DMS114 treated with DMSO at 0.1 percent for 48 hours (cell line): ENCODE data around the gene OGN.
"Not testable (repeated sequence)": the region's sequence is repeated elsewhere in the genome, so short reads cannot be mapped to it uniquely, and the experiment has no call there.

Experiments used
- DNase-seq: peaks from one replicate; lab custom pipeline; 2025; ENCODE audit not compliant: unreplicated experiment; lab: John Stamatoyannopoulos, UW

OGN gene, protein sequence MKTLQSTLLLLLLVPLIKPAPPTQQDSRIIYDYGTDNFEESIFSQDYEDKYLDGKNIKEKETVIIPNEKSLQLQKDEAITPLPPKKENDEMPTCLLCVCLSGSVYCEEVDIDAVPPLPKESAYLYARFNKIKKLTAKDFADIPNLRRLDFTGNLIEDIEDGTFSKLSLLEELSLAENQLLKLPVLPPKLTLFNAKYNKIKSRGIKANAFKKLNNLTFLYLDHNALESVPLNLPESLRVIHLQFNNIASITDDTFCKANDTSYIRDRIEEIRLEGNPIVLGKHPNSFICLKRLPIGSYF

DNA sequence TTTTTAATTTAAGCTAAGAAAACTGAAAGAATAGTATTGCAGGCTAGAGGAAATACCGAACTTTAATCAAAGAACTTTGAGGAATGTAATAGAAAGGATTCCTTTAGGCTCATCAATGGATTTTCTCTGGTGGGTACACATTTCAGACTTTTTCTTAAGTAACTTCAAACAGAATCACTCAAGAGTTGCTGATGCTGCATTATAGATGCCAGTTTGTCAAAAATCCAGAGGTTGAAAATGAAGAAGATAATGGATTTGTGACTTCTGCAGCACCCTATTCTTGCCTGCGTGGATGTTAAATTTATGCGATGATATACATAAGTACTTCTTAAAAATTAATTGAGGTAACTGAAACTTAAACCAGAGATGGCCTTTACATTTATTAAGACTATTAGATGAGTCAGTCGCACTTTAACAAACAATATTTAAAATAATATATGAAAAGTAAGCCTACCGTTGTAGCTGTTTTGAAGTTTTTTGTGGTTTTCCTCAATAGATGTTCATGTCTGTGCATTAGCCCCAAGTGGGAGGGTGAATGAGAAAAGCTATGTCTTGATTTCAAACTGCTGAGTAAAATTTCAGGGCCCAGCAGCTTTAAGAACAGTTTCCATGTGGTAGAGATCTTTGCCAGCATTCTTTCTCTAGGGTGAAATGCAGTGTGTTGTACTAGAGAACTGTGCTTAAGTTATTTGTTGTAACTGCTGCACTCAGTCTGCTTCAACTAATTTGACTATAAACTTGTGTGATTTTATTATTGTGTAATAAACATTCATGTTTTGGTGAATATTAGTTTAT is at the start of gene OGN:
Gene OGN (minus strand): TSS at position 537 of the 795 bp plus-strand sequence. CDS start 1,171 bp downstream, outside the sequence.
- DNase-seq, result no peak

DNA sequence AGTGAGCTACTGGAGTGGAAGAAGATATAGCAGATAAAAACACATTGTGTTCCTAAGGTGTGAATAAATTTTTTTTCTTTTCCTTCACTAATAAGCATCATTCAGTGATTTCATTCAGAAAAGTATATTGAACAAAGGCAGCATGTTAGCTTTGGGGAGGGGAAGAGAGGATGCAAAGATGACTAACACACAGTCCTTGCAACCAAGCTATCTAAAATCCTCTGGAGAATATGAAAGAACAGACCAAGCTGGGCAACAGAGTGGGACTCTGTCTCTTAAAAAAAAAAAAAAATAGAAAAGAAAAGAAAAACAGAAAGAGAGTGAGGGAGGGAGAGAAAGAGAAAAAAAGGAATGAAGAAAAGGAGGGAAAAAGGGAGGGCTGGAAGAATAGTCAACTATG is 42.2 kb upstream of the OGN start:
- DNase-seq, result no peak

DNA sequence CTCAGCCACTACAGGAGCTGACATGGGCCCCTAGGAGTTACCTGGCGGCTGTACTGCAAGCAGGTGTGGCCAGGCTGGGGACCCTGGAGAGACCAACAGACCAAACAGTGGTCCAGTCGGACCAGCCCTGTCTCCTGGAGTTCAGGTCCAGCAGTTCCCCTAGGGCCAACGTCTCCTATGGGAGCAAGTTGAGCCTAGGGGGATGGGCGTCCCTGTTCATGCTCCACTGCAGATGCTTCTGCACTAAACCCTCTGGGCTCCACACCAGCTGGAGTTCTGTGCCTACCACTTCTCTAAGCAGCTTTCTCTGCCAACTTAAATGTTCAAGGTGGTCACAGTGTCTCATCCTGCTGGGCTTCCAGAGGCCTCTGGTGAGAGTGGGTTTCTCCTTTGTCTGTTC is 40.5 kb upstream of the OGN start:
- no peak for DNase-seq

DNA sequence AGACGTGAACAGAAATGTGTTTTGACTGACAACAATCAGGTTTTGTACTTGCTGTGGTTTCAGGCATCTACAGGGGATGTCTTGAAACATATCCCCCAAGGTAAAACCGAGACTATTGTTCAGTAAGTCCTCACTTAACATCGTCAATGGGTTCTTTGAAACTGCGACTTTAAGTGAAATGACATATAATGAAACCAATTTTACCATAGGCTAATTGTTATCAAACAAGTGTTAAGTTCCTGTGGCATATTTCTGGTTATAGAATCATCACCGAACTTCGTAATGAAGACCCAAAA is 36.3 kb upstream of the OGN start:
- DNase-seq, result no peak

DNA sequence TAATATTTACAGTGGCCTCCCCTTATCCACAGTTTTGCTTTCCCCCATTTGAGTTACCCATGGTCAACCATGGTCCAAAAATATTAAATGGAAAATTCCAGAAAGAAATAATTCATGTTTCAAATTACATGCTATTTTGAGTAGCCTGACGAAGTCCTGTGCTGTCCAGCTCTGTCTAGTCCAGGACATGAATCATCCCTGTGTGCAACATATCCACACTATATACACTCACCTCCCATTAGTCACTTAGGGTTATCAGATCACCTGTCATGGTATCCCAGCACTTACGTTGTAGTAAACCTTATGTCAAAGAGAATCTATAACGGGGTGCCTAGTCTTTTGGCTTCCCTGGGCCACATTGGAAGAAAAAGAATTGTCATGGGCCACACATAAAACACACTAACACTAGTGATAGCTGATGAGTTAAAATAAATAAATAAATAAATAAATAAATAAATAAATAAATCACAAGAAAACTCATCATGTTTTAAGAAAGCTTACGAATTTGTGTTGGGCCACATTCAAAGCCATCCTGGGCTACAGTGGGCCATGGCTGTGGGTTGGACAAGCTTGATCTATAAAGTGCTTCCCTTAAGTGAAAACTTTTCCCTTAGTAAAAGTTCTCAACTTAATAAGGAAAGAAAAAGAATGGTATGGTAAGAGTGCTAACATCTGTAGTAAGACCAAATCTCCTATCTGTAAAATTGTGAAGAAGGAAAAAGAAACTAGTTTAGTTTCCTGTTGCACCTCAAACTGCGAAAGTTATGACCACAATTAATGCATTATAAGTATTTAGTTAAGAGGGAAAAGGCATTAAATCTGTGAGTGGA is 35.8 kb upstream of the OGN start:
- DNase-seq, result no peak

DNA sequence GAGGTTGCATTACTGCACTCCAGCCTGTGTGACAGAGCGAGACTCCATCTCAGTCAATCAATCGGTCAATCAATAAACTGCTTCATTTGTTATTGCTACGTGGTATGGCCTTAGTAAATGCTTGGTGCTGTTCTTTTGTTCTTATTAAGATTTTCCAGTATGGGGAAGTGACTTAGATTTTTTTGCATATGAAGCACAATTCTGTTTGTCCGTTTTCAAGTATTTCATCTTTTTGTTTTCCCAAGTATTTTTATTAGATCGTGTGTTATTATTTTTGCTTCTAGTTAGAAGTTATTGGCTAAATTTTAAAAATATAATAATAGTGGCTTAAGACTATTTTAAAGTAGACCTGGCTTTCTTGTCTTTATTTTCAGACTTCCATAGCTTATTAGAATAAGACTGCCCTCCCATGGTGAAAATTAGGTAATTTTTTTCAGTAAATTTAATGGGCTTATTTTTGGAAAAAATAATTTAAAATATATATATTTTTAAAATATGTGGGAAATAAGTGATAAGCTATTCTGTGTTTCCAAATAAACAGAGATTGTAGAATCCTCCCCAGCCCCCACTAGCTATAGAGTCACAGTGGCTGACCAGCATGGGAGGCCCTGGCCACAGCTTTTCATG is 34.6 kb upstream of the OGN start:
- no peak for DNase-seq

DNA sequence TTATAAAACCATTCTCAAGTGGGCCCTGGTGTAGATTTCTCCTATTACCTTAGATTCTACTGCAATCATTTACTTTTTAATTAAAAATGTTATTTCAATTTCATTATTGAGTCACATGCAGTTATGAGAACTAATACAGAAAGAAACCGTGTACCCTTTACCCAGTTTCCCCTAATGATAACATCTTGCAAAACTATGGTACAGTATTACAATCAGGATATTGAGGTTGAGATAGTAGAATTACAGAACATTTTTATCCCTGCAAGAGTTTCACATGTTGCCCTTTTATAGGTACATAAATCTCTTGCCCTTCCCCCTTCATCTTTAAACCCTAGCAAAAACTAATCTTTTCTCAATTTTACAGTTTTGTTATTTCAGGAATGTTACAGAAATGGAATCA is 30.9 kb upstream of the OGN start:
- no peak for DNase-seq

DNA sequence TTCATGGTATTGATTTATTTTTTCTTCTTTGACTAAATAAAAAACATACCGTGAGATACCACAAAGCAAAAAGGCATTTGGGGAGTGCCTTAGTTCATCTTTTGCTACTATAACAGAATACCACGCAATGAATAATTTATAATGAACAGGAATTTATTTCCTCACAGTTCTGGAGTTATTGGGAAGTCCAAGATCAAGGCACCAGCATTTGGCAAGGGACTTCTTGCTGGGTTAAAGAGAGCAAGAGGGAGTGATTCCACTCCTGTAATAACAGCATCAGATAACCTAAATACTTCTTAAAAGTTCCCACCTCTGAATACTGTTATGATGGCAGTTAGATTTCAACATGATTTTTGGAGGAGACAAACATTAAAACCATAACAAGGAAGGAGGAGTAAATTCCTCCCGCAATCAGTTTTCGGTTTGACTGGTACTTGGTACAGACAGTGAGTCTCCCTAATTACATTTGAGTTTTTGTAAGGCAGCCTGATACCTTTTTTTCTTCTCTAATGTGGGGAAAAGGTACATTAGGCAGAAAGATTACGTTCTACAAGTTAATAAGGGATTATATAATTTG is 28.7 kb upstream of the OGN start:
- no peak for DNase-seq

DNA sequence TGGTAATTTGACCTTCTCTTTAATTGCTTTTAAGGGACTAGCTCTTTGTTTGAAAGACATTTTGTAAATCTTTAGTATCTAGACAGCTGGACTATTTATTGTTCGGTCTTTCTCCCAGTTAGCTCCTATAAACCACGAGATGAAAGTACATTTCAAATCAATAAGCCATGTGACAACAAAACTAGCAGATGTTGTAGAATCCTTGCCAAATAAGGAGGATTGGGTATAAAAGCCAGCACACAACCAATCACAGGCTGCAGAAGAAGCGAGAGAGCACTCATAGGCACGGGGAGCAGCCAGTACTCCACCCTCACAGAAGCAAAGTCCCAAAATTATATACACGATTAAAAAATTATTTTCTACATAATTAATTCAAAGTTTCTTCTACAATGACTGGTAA is 28.0 kb upstream of the OGN start:
- no peak for DNase-seq

DNA sequence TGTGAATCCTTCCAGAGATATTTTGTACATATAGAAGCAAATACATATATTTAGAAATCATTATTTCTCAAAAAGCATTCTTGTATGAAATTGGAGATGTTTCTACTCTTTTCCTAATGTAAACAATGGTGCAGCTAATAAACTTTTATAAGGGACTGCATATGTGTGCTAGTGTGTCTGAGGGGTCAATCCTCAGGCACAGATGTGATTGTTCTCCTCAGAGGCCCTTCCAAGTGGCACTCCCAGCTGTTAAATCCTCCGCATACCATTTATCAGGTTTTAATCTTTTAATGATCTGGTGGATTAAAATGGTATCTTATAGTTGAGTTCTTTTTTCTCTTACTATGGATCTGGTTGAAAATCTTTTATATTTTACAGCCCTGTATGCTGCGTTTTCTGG is 25.5 kb upstream of the OGN start:
- no peak for DNase-seq

DNA sequence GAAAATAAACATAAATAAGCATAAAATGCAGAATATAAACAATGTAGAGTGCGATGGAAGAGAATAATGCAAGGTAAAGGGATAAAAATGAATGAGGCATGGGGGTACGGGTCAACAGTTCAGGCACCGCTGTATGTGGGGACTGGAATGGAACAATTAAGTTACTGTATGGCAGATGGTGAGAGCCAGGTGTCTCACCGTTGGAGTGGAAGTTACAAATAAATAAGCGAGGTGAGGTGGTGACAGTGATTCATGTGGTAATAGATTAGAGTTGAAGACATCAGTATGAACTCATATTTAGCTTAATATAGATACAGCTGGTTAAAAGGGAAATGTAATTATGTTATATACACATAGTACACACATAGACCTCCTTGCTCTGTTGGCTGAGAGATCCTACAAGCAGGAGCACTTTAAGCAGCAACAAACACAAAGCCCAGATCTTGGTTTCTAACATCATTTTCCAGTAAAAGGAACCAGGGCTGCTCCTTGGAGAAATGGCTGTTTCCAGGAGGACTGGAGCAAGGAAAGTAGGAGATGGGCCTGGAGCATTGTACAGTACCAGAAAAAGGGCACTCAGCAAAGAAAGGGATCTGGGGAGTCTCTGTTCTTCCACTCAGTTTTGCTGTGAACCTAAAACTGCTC is 22.2 kb upstream of the OGN start:
- no peak for DNase-seq

DNA sequence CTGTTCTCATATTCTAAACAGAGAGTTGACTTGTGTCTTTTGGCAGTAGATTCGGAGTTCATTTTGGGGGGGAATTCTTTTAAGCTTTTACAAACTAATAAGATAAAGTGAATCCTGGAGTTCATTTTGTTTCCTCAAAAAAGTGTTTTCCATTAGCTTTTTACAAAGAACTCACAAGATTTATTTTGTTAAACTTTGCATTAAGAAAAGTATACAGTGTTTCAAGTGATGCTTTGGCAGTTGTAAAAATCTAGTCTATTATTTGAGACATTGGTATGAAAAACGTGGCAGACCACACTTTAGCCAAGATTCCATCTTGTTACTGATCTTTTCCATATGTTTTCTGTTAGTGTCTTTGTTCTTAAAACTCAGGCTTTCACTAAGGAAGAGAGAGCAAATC is 21.1 kb upstream of the OGN start:
- no peak for DNase-seq

DNA sequence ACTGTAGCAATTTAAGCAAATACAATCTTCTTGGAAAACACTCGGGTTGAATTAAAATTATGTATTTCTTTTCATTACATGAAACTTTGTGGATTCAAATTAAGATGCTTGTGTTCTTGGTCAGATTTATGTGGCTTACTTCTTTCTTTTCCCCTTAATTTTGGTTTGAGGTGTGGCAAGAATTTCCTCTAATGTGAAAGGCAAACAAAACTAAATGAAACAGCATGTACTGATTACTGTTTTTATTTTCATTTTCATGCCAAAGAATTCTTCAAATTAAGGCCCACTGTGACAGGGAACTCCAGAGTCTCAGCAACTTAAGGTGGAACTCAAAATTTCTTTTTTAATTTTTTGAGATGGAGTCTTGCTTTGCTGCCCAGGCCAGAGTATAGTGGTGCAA is 20.0 kb upstream of the OGN start, which contains the start of gene OMD:
Gene OMD (minus strand): TSS at position 132 of the 400 bp plus-strand sequence. CDS start 6,913 bp downstream, outside the sequence.
- DNase-seq, result no peak

DNA sequence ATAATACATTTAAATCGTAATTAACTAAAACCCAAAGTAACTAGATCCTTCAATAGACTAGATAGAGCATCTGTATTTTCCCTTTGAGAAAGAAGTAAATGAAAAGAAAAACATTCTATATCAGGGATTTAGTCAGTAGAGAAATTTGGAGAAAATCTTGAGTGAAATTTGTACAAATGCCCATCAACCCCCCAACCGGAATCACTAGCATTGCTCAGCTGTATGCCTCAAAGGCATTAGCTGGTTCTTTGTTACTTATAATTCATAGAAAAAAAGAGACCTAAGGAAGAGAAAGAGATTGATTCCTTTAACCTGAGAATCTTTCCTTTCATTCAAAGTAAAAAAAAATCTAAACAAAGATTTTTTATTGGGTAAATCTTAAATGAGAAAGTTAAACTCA is 19.2 kb upstream of the OGN start:
- DNase-seq, result no peak

DNA sequence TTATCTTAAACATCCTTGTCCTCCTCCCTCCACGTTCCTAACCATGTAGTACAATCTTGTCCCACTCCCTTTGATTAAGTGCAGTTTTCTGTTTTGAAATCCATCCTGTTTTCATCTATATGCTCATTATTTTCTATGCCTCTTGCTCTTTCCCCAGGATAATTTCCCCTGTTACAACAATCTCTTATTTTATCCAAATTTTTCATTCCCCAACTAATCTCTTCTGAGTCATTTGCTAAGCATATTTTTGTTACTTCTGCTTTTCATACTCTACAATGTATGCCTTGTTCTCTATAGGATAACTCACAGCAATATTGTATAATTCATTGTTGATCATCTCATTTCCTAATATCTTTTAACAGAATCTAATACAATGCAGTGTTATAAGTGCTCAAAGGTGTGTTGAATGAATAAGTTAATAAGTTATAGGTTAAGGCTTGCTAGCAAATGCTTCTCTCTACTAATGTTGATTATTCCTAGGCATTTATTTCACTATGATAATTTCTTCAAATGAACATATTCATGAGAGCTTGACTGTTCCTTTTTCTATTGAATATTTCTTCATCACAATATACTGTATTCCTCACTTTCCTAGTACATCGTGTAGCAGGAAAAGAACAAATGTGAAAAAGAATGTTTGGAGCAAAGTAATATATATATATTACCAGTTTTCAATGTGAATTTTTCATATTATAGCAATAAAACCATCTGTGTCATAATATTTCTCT is 18.4 kb upstream of the OGN start:
- no peak for DNase-seq

DNA sequence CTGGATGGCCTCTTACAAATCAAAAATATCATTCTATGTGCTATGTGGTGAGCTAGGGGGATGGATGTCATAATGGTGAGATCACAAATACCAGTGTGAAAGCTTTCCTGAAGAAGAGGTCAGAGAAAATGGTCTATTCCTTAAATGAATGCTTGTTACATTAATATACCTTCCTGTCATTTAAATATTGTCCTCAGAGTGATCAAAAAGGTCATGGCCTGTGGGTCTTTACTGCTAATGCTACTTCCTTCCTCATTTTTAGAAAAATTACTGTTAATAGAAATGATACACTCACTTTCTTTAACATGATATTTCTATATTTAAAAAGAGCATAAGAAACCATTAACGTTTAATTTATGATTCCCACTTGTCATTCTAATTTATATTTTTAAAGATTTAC is 10.2 kb upstream of the OGN start:
- no peak for DNase-seq

DNA sequence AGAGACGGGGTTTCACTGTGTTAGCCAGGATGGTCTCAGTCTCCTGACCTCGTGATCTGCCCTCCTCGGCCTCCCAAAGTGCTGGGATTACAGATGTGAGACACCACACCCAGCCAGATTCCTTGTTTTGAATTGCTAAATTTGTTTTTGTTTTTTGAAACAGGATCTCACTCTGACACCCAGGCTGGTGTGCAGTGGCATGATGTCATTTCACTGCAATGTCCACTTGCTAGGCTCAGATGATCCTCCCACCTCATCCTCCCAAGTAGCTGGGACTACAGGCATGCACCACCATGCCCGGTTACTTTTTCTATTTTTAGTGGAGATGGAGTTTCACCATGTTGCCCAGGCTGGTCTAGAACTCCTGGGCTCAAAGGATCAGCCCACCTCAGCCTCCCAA is 6.8 kb upstream of the OGN start:
- not testable (repeated sequence) for DNase-seq

DNA sequence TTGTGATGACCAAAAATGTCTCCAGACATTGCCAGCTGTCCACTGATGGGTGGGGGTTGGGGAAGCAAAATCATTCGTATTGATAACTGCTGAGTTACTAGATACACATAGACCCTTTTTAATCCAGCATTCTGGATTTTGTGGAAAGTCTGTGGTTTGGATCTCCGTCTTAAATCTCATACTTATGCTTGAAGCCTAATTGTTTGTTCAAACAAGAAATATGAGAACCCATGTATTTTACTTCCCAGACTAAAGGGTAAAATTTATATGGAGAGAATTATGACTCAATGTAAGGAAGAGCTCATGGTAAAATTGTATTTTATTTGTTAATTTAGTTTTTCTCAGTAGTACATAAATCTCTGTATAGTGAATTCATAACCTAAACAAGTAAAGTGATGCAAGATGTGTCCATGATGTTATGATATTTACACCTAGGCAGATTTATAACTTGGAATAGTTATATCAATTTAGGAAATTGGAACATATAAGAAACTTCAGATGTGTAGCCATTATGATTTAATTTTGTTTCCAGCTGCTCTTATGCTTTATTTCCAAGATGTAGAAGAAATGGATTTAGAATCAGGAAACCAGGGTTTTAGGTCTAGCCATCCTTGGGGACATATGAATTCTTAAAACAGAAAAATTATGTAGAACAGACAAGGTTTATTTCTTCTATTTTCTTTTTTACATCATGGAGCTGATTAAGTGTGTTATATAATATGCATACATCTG is 4.5 kb upstream of the OGN start:
- no peak for DNase-seq

DNA sequence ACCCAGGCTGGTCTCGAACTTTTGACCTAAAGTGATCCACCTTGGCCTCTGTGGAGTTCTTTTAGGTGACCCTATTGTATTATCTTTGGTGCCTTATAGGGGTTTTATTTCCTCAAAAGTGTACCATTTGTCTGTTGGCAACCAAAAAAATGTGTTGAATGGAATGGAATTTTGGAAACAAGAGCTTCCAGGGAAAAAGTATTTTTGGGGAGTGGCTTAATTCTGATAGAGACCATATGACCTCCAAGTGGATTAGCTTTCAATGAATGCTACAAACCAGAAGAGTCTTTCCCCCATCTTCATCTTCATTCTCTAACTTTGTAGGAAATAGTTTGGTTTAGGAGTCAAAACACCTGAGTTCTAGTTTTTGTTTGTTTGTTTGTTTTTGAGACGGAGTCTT is 3.4 kb upstream of the OGN start:
- no peak for DNase-seq
